HepG2 (cell line): ENCODE measurements around the gene NT5C1B. TPM values are rescaled to one million over a fixed set of nuclear protein-coding genes. Genes with fewer than 3 reads are reported as not detected.

Source experiments
- ATF7 ChIP-seq, 2 experiments: fragments of 450-650 bp in 1 of 2; sonication (generic) in 1 of 2; formaldehyde crosslinking in 1 of 2; IDR thresholded peaks; 2 replicates each; pipeline versions ENCODE4 v1.4.0 to v1.6.1; 2016 to 2020; ENCODE audit warnings: antibody characterized with exemption in 1 of 2, mild to moderate bottlenecking in 1 of 2, missing genetic modification reagents in 1 of 2
- ATRX ChIP-seq: sonication (generic); formaldehyde crosslinking; IDR thresholded peaks from 2 replicates; pipeline ENCODE4 v1.4.0; 2020; ENCODE audit warnings: missing genetic modification reagents, borderline replicate concordance
- BHLHE40 ChIP-seq: IDR thresholded peaks from 2 replicates; pipeline ENCODE4 v1.6.1; 2011; ENCODE audit warnings: low read length, improper control_type of control experiment
- BORCS8-MEF2B ChIP-seq: sonication (generic); formaldehyde crosslinking; IDR thresholded peaks from 2 replicates; pipeline ENCODE4 v1.8.0; 2022; ENCODE audit warnings: mild to moderate bottlenecking, missing genetic modification reagents
- HHEX ChIP-seq: IDR thresholded peaks from 2 replicates; pipeline ENCODE4 v1.6.1; 2016; ENCODE audit warnings: control low read depth
- IKZF4 ChIP-seq: sonication (generic); formaldehyde crosslinking; IDR thresholded peaks from 2 replicates; pipeline ENCODE4 v1.5.1; 2020; ENCODE audit warnings: borderline replicate concordance, mild to moderate bottlenecking, low read depth, missing genetic modification reagents; ENCODE audit errors: not compliant biosample characterization
- KDM5A ChIP-seq: fragments of 200-600 bp; sonication (generic); IDR thresholded peaks from 2 replicates; pipeline ENCODE4 v1.7.0; 2018; ENCODE audit warnings: antibody characterized with exemption, mild to moderate bottlenecking, low read length, borderline replicate concordance
- KLF12 ChIP-seq: sonication (generic); formaldehyde crosslinking; IDR thresholded peaks from 2 replicates; pipeline ENCODE4 v1.4.0; 2020; ENCODE audit warnings: missing genetic modification reagents, borderline replicate concordance
- NFYB ChIP-seq: sonication (generic); formaldehyde crosslinking; IDR thresholded peaks from 2 replicates; pipeline ENCODE4 v1.4.0; 2020; ENCODE audit warnings: missing genetic modification reagents
- SNAPC2 ChIP-seq: sonication (generic); formaldehyde crosslinking; IDR thresholded peaks from 2 replicates; pipeline ENCODE4 v1.8.1; 2022; ENCODE audit warnings: mild to moderate bottlenecking, missing genetic modification reagents
- SP2 ChIP-seq: sonication (generic); formaldehyde crosslinking; IDR thresholded peaks from 2 replicates; pipeline ENCODE4 v1.5.1; 2020; ENCODE audit warnings: mild to moderate bottlenecking, missing genetic modification reagents
- ZBTB20 ChIP-seq: sonication (generic); formaldehyde crosslinking; IDR thresholded peaks from 2 replicates; pipeline ENCODE4 v1.8.1; 2023; ENCODE audit warnings: missing genetic modification reagents, low read depth, mild to moderate bottlenecking, borderline replicate concordance
- ZNF12 ChIP-seq: sonication (generic); formaldehyde crosslinking; IDR thresholded peaks from 2 replicates; pipeline ENCODE4 v1.5.0; 2020; ENCODE audit warnings: missing genetic modification reagents
- ZNF224 ChIP-seq: sonication (generic); formaldehyde crosslinking; IDR thresholded peaks from 2 replicates; pipeline ENCODE4 v1.5.0; 2020; ENCODE audit warnings: mild to moderate bottlenecking, missing genetic modification reagents
- ZNF430 ChIP-seq: sonication (generic); formaldehyde crosslinking; IDR thresholded peaks from 2 replicates; pipeline ENCODE4 v1.9.0; 2021; ENCODE audit warnings: mild to moderate bottlenecking, missing genetic modification reagents
- ZNF44 ChIP-seq: sonication (generic); formaldehyde crosslinking; IDR thresholded peaks from 2 replicates; pipeline ENCODE4 v1.5.1; 2020; ENCODE audit warnings: mild to moderate bottlenecking, missing genetic modification reagents
- ZNF567 ChIP-seq: sonication (generic); formaldehyde crosslinking; IDR thresholded peaks from 2 replicates; pipeline ENCODE4 v1.8.1; 2023; ENCODE audit warnings: mild to moderate bottlenecking, missing genetic modification reagents, borderline replicate concordance
- ZNF569 ChIP-seq: sonication (generic); formaldehyde crosslinking; IDR thresholded peaks from 2 replicates; pipeline ENCODE4 v1.5.0; 2020; ENCODE audit warnings: mild to moderate bottlenecking, missing genetic modification reagents, moderate library complexity, borderline replicate concordance
- ZNF839 ChIP-seq: sonication (generic); formaldehyde crosslinking; IDR thresholded peaks from 2 replicates; pipeline ENCODE4 v1.4.0; 2020; ENCODE audit warnings: missing genetic modification reagents, mild to moderate bottlenecking, borderline replicate concordance
- polyA plus RNA-seq, 8 experiments: library from polyadenylated mRNA; depleted of rRNA in 3 of 8; stranded (reverse) in 7 of 8; unstranded in 1 of 8; fragments of >200 nt; fragmentation: Illumina TruSeq in 4 of 8; extraction: Trizol in 4 of 8; gene quantifications; 2 replicates each; pipeline versions ENCODE4 v1.2.1 to v1.2.3, GENCODE V29; 2011 to 2016; ENCODE audit warnings: low read depth in 4 of 8, missing spikeins in 1 of 8, mixed read lengths in 1 of 8; ENCODE audit not compliant: insufficient read depth in 1 of 8
- total RNA-seq, 5 experiments: library from RNA; depleted of rRNA; stranded (reverse); fragments of >200 nt; fragmentation: Illumina TruSeq; extraction: Trizol; gene quantifications; 2 replicates each; pipeline ENCODE4 v1.2.3, GENCODE V29; 2016; ENCODE audit warnings: low read depth in 1 of 5
- TF ChIP-seq, protein P1 (sequence below): IDR thresholded peaks from 2 replicates; pipeline ENCODE4 v1.6.1; 2012; ENCODE audit warnings: inconsistent platforms
- TF ChIP-seq, protein P2 (sequence below): sonication (generic); formaldehyde crosslinking; IDR thresholded peaks from 2 replicates; pipeline ENCODE4 v1.5.1; 2020; ENCODE audit warnings: missing genetic modification reagents, mild to moderate bottlenecking, borderline replicate concordance
- TF ChIP-seq, protein P3 (sequence below): sonication (generic); formaldehyde crosslinking; IDR thresholded peaks from 2 replicates; pipeline ENCODE4 v1.5.0; 2020; ENCODE audit warnings: missing genetic modification reagents
- TF ChIP-seq, protein P4 (sequence below): sonication (generic); formaldehyde crosslinking; IDR thresholded peaks from 2 replicates; pipeline ENCODE4 v1.4.0; 2020; ENCODE audit warnings: low read depth, mild to moderate bottlenecking, missing genetic modification reagents

NT5C1B gene
- total and polyA plus RNA-seq, 2 of the 13 experiments (the other 11 are each of a cell fraction or from before 2014, with no cell fraction given): not detected

DNA sequence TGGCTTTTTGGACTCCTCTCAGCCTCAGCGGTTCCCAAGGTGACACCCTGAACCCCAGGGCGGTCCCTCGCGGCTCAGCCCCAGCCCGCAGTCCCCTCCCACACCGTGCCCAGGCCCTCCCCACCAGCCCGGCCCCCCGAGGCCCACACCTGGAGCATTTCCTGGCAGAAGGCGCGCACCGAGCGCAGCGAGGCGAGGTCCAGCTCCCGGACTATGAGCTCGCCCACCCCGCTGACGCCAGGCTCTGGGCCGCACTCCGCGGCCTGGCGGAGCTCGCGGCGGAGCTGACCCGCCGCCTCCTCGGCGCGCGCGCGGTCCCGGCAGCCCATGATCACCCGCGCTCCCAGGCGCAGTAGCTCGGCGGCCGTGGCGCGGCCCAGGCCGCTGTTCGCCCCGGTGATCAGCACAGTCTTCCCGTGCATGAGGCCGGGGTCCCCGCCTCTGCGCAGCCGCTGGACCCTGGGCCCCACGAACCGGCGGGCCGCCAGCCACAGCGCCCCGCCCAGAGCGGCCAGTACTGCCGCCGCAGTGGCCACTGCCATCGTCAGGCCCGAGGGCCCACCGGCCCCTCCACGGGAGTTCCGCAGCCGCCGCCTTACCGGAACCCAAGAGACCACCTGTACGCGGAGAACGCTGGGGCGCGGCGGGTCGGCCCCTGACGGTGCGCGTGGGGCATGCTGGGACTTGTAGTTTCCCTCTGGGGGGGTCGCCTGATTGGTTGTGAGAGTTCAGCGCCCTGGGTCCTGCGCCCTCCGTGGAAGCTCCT, 29.2 kb downstream of the NT5C1B start, which contains the start of gene RDH14 (continued):
- TF ChIP-seq BHLHE40 (peak; percentile 41; the same call in 1 of the 2 replicates), ZNF44 (CRISPR knock-in tag) (no peak), ZNF224 (peak; percentile 4; the same call in 1 of the 2 replicates), NFYB (peak; percentile 91), ZNF569 (CRISPR knock-in tag) (peak; percentile 86; the same call in 1 of the 2 replicates), KLF12 (CRISPR knock-in tag) (peak; percentile 49; the same call in 1 of the 2 replicates), BORCS8-MEF2B (CRISPR knock-in tag) (peak; percentile 87), SP2 (CRISPR knock-in tag) (peak; percentile 76), HHEX (CRISPR knock-in tag) (peak; percentile 38; the same call in 1 of the 2 replicates), IKZF4 (CRISPR knock-in tag) (no peak), ATF7 (IDR thresholded peaks at IDR 0.05) (no peak), ATF7 (CRISPR knock-in tag; IDR thresholded peaks at IDR 0.05) (no peak), ZNF567 (peak; percentile 94; the same call in 1 of the 2 replicates), ZNF12 (CRISPR knock-in tag) (no peak; the same call in none of the 2 replicates), ZBTB20 (peak; percentile 83), KDM5A (peak; percentile 73; the same call in 1 of the 2 replicates), ZNF839 (CRISPR knock-in tag) (no peak), SNAPC2 (CRISPR knock-in tag) (no peak), ZNF430 (peak; percentile 88), ATRX (CRISPR knock-in tag) (no peak)
- TF ChIP-seq, protein P1, sequence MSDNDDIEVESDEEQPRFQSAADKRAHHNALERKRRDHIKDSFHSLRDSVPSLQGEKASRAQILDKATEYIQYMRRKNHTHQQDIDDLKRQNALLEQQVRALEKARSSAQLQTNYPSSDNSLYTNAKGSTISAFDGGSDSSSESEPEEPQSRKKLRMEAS: peak; percentile 89
- TF ChIP-seq, protein P2, sequence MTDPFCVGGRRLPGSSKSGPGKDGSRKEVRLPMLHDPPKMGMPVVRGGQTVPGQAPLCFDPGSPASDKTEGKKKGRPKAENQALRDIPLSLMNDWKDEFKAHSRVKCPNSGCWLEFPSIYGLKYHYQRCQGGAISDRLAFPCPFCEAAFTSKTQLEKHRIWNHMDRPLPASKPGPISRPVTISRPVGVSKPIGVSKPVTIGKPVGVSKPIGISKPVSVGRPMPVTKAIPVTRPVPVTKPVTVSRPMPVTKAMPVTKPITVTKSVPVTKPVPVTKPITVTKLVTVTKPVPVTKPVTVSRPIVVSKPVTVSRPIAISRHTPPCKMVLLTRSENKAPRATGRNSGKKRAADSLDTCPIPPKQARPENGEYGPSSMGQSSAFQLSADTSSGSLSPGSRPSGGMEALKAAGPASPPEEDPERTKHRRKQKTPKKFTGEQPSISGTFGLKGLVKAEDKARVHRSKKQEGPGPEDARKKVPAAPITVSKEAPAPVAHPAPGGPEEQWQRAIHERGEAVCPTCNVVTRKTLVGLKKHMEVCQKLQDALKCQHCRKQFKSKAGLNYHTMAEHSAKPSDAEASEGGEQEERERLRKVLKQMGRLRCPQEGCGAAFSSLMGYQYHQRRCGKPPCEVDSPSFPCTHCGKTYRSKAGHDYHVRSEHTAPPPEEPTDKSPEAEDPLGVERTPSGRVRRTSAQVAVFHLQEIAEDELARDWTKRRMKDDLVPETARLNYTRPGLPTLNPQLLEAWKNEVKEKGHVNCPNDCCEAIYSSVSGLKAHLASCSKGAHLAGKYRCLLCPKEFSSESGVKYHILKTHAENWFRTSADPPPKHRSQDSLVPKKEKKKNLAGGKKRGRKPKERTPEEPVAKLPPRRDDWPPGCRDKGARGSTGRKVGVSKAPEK: 0 out of 2 replicates have a peak, but pooled peaks have one; percentile 38
- TF ChIP-seq, protein P3, sequence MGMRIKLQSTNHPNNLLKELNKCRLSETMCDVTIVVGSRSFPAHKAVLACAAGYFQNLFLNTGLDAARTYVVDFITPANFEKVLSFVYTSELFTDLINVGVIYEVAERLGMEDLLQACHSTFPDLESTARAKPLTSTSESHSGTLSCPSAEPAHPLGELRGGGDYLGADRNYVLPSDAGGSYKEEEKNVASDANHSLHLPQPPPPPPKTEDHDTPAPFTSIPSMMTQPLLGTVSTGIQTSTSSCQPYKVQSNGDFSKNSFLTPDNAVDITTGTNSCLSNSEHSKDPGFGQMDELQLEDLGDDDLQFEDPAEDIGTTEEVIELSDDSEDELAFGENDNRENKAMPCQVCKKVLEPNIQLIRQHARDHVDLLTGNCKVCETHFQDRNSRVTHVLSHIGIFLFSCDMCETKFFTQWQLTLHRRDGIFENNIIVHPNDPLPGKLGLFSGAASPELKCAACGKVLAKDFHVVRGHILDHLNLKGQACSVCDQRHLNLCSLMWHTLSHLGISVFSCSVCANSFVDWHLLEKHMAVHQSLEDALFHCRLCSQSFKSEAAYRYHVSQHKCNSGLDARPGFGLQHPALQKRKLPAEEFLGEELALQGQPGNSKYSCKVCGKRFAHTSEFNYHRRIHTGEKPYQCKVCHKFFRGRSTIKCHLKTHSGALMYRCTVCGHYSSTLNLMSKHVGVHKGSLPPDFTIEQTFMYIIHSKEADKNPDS: no peak
- TF ChIP-seq, protein P4, sequence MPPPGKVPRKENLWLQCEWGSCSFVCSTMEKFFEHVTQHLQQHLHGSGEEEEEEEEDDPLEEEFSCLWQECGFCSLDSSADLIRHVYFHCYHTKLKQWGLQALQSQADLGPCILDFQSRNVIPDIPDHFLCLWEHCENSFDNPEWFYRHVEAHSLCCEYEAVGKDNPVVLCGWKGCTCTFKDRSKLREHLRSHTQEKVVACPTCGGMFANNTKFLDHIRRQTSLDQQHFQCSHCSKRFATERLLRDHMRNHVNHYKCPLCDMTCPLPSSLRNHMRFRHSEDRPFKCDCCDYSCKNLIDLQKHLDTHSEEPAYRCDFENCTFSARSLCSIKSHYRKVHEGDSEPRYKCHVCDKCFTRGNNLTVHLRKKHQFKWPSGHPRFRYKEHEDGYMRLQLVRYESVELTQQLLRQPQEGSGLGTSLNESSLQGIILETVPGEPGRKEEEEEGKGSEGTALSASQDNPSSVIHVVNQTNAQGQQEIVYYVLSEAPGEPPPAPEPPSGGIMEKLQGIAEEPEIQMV (CRISPR knock-in tag): no peak; the same call in 1 of the 2 replicates
